HUES6 (cell line): Measurements from ENCODE around the gene LEMD2.

Experiments
- H3K27ac ChIP-seq: 2 replicates; pipeline ENCODE4 v1.7.0; 2013; ENCODE audit warnings: low read depth, mild to moderate bottlenecking, low read length, inconsistent platforms
- H3K27me3 ChIP-seq: 2 replicates; pipeline ENCODE4 v1.6.1; 2013; ENCODE audit warnings: low read length; ENCODE audit not compliant: control insufficient read depth, insufficient read depth
- H3K36me3 ChIP-seq: 2 replicates; pipeline ENCODE4 v1.6.1; 2013; ENCODE audit warnings: low read length; ENCODE audit not compliant: control insufficient read depth, insufficient read depth
- H3K4me1 ChIP-seq: 2 replicates; pipeline ENCODE4 v1.6.1; 2013; ENCODE audit warnings: low read length; ENCODE audit not compliant: control insufficient read depth, insufficient read depth
- H3K4me3 ChIP-seq: 2 replicates; pipeline ENCODE4 v1.5.1; 2013; ENCODE audit warnings: low read depth, low read length
- H3K9ac ChIP-seq: one replicate; pipeline ENCODE4 v1.6.1; 2013; ENCODE audit warnings: mild to moderate bottlenecking, low read length
- H3K9me3 ChIP-seq: 2 replicates; pipeline ENCODE4 v1.6.1; 2013; ENCODE audit warnings: low read depth, low read length; ENCODE audit not compliant: control insufficient read depth, insufficient read depth

Gene LEMD2

GRCh38 chr6:33742837-33743236 lies 46.1 kb downstream of the LEMD2 start:
- no peaks in the 10 kb centered on the region for H3K9me3 ChIP-seq

GRCh38 chr6:33742092-33742491 lies 46.8 kb downstream of the LEMD2 start:
- no peaks in the 10 kb centered on the region for H3K27me3 ChIP-seq
- H3K4me1 ChIP-seq: peaks cover 32% of the 10 kb centered on the region
- H3K9me3 ChIP-seq: no peaks in the 10 kb centered on the region
- no peaks in the 10 kb centered on the region for H3K36me3 ChIP-seq
- no peak overlapping the region for H3K9ac ChIP-seq
- H3K27ac ChIP-seq: no peak overlapping the region
- no peak overlapping the region for H3K4me3 ChIP-seq

More at GRCh38 chr6:33742837-33743236, 46.1 kb downstream of the LEMD2 start:
- no peak overlapping the region for H3K27ac ChIP-seq
- H3K4me1 ChIP-seq: peaks cover 40% of the 10 kb centered on the region
- no peak overlapping the region for H3K4me3 ChIP-seq
- H3K36me3 ChIP-seq: no peaks in the 10 kb centered on the region
- H3K9ac ChIP-seq: no peak overlapping the region
- no peaks in the 10 kb centered on the region for H3K27me3 ChIP-seq

- no peaks in the 10 kb centered on the region for H3K27me3 ChIP-seq
These were observed 48.1 kb downstream of the LEMD2 start for GRCh38 chr6:33740794-33741193.

GRCh38 chr6:33740204-33740608 lies 48.7 kb downstream of the LEMD2 start:
- no peaks in the 10 kb centered on the region for H3K9me3 ChIP-seq
- H3K27me3 ChIP-seq: no peaks in the 10 kb centered on the region
- H3K9ac ChIP-seq: no peak overlapping the region
- H3K4me3 ChIP-seq: no peak overlapping the region
- H3K27ac ChIP-seq: no peak overlapping the region
- peaks cover 17% of the 10 kb centered on the region for H3K4me1 ChIP-seq
- no peaks in the 10 kb centered on the region for H3K36me3 ChIP-seq

More at GRCh38 chr6:33740794-33741193, 48.1 kb downstream of the LEMD2 start:
- peaks cover 19% of the 10 kb centered on the region for H3K4me1 ChIP-seq
- no peaks in the 10 kb centered on the region for H3K9me3 ChIP-seq
- no peak overlapping the region for H3K27ac ChIP-seq
- no peaks in the 10 kb centered on the region for H3K36me3 ChIP-seq
- H3K4me3 ChIP-seq: no peak overlapping the region
- no peak overlapping the region for H3K9ac ChIP-seq

- peaks cover 11% of the 10 kb centered on the region for H3K4me1 ChIP-seq
- no peak overlapping the region for H3K4me3 ChIP-seq
- H3K27ac ChIP-seq: no peak overlapping the region
- no peaks in the 10 kb centered on the region for H3K9me3 ChIP-seq
- no peak overlapping the region for H3K9ac ChIP-seq
- no peaks in the 10 kb centered on the region for H3K27me3 ChIP-seq
- H3K36me3 ChIP-seq: no peaks in the 10 kb centered on the region
These were observed 49.4 kb downstream of the LEMD2 start for GRCh38 chr6:33739571-33739970.

GRCh38 chr6:33738879-33739278 lies 50.1 kb downstream of the LEMD2 start:
- Histone ChIP-seq H3K27me3 (no peaks in the 10 kb centered on the region), H3K36me3 (no peaks in the 10 kb centered on the region), H3K9ac (no peak overlapping the region), H3K9me3 (no peaks in the 10 kb centered on the region), H3K4me3 (no peak overlapping the region), H3K4me1 (peaks cover 5% of the 10 kb centered on the region; the same call in 1 of the 2 replicates), H3K27ac (no peak overlapping the region)

GRCh38 chr6:33738153-33738552 lies 50.8 kb downstream of the LEMD2 start:
- Histone ChIP-seq H3K4me3 (no peak overlapping the region), H3K9ac (no peak overlapping the region), H3K4me1 (peaks cover 5% of the 10 kb centered on the region; the same call in 1 of the 2 replicates), H3K9me3 (no peaks in the 10 kb centered on the region), H3K27ac (no peak overlapping the region), H3K36me3 (no peaks in the 10 kb centered on the region), H3K27me3 (no peaks in the 10 kb centered on the region)

GRCh38 chr6:33737267-33738026 lies 51.5 kb downstream of the LEMD2 start:
- Histone ChIP-seq H3K9ac (no peak overlapping the region), H3K9me3 (no peaks in the 10 kb centered on the region), H3K27me3 (no peaks in the 10 kb centered on the region), H3K36me3 (no peaks in the 10 kb centered on the region), H3K27ac (no peak overlapping the region), H3K4me3 (no peak overlapping the region), H3K4me1 (peaks cover 2% of the 10 kb centered on the region; the same call in 1 of the 2 replicates)

GRCh38 chr6:33735216-33735615 lies 53.7 kb downstream of the LEMD2 start:
- H3K4me3 ChIP-seq: no peak overlapping the region
- no peak overlapping the region for H3K27ac ChIP-seq
- H3K9me3 ChIP-seq: no peaks in the 10 kb centered on the region
- H3K27me3 ChIP-seq: no peaks in the 10 kb centered on the region
- peaks cover 2% of the 10 kb centered on the region; the same call in 1 of the 2 replicates for H3K4me1 ChIP-seq
- no peak overlapping the region for H3K9ac ChIP-seq
- H3K36me3 ChIP-seq: no peaks in the 10 kb centered on the region

- H3K27ac ChIP-seq: no peak overlapping the region
- peaks cover 2% of the 10 kb centered on the region; the same call in 1 of the 2 replicates for H3K4me1 ChIP-seq
- no peak overlapping the region for H3K4me3 ChIP-seq
- no peaks in the 10 kb centered on the region for H3K9me3 ChIP-seq
- H3K36me3 ChIP-seq: no peaks in the 10 kb centered on the region
- no peak overlapping the region for H3K9ac ChIP-seq
- H3K27me3 ChIP-seq: no peaks in the 10 kb centered on the region
These were observed 55.3 kb downstream of the LEMD2 start for GRCh38 chr6:33733709-33734007.

- Histone ChIP-seq H3K9me3 (no peaks in the 10 kb centered on the region), H3K4me1 (peaks cover 2% of the 10 kb centered on the region; the same call in 1 of the 2 replicates), H3K36me3 (no peaks in the 10 kb centered on the region), H3K27ac (no peak overlapping the region), H3K4me3 (no peak overlapping the region), H3K9ac (no peak overlapping the region), H3K27me3 (no peaks in the 10 kb centered on the region)
These were observed 55.9 kb downstream of the LEMD2 start for GRCh38 chr6:33732817-33733708.
